Right renal pelvis (tissue), 4 donors: ENCODE measurements around the gene NPAT. TPM values are rescaled to one million over a fixed set of nuclear protein-coding genes. Genes with fewer than 3 reads are reported as not detected.

ENCODE experiments used
- polyA plus RNA-seq, 4 donors: library from polyadenylated mRNA; unstranded; fragments of 120-200 nt; gene quantifications; one replicate each; pipeline ENCODE4 v1.2.1, GENCODE V29; 2013; ENCODE audit not compliant: insufficient read length in 4 of 4

Gene NPAT
- polyA plus RNA-seq, 4 donors = 15.7 to 21.5 (median 20.0) TPM

Other genes starting within 250 kb of the NPAT start
- 10 to 100 TPM; 37.9 to 49.4 (median 47.5) TPM for gene CUL5, start 213.7 kb downstream of the NPAT start, polyA plus RNA-seq
- 100 to 1,000 TPM in 2 of 4 donors, 10 to 100 TPM in 2; 84.1 to 115 (median 96.3) TPM for gene ACAT1, start 101.1 kb downstream of the NPAT start, polyA plus RNA-seq
- 10 to 100 TPM; 53.2 to 66.9 (median 58.7) TPM for gene ATM, start 429 bp upstream of the NPAT start, polyA plus RNA-seq
- gene C11orf65, start 244.9 kb upstream of the NPAT start, polyA plus RNA-seq = 1 to 10 TPM; 2.0 to 3.5 (median 2.5) TPM